ENCODE data around the gene C22orf15.

GRCh38 chr22:23787600-23787896, 24.8 kb downstream of the C22orf15 start:
- no peak for TF ChIP-seq CTCF (IDR thresholded peaks at IDR 0.05; ENCODE audit: insufficient read depth, low read depth, low read length)
- TF ChIP-seq EZH2 (IDR thresholded peaks at IDR 0.05; ENCODE audit: insufficient read depth, low read length), result no peak
